Prostate gland (tissue), 2 donors: ENCODE data around the gene TMEM44.

Experiments used
- POLR2A ChIP-seq: fragments of 450-650 bp; IDR thresholded peaks from one replicate; pipeline ENCODE4 v1.6.1; 2016; ENCODE audit warnings: antibody characterized with exemption, mild to moderate bottlenecking
- POLR2AphosphoS5 ChIP-seq: sonication (generic); formaldehyde crosslinking; IDR thresholded peaks from one replicate; pipeline ENCODE4 v1.6.1; 2017; ENCODE audit warnings: antibody characterized with exemption
- TF ChIP-seq, protein P1 (sequence below), 4 experiments: fragments of 200-600 bp in 2 of 4; fragments of 450-650 bp in 2 of 4; sonication (generic) in 2 of 4; IDR thresholded peaks; 1 replicate in 3 of 4; 2 replicates in 1 of 4; pipeline ENCODE4 v1.5.1; 2016 to 2019; ENCODE audit warnings: antibody characterized with exemption in 4 of 4, mild to moderate bottlenecking in 2 of 4, moderate library complexity in 2 of 4

DNA sequence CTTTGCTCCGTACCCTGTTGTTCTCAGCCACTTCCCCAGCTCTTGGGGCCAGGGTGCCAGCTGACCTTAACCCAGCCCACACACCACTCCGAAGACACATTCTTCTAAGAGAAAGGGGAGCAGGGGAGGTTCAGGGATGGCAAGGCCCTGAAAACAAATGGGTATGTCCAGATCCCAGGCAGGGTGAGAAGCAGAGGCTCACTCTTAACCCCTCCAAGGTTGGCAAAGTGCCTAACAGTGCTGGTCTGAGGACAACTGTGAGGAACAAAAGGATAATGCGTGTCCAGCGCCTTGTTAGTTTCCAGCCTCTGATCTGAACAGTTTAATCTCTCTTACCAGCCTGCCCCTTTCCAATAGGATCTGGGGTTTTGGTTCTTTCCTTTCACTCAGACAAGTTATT is 1.5 kb downstream of the TMEM44 start:
- TF ChIP-seq, protein P1, sequence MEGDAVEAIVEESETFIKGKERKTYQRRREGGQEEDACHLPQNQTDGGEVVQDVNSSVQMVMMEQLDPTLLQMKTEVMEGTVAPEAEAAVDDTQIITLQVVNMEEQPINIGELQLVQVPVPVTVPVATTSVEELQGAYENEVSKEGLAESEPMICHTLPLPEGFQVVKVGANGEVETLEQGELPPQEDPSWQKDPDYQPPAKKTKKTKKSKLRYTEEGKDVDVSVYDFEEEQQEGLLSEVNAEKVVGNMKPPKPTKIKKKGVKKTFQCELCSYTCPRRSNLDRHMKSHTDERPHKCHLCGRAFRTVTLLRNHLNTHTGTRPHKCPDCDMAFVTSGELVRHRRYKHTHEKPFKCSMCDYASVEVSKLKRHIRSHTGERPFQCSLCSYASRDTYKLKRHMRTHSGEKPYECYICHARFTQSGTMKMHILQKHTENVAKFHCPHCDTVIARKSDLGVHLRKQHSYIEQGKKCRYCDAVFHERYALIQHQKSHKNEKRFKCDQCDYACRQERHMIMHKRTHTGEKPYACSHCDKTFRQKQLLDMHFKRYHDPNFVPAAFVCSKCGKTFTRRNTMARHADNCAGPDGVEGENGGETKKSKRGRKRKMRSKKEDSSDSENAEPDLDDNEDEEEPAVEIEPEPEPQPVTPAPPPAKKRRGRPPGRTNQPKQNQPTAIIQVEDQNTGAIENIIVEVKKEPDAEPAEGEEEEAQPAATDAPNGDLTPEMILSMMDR (IDR thresholded peaks at IDR 0.05), result no peak
- TF ChIP-seq POLR2AphosphoS5 (no peak), POLR2A (no peak)
